Upper lobe of left lung (tissue), 6 donors: ENCODE measurements around the gene C3orf20. TPM values are rescaled to one million over a fixed set of nuclear protein-coding genes. Genes with fewer than 3 reads are reported as not detected.
"Not testable (repeated sequence)": the region's sequence is repeated elsewhere in the genome, so short reads cannot be mapped to it uniquely, and the experiment has no call there.

ENCODE experiments used
- ATAC-seq, 2 donors: fragments of 200-7000 bp; cut with Tn5 transposase; one replicate each; pipeline ENCODE4 v1.9.1; 2022; ENCODE audit warnings: mild to moderate bottlenecking in 2 of 2, moderate library complexity in 2 of 2; ENCODE audit not compliant: low FRiP score in 2 of 2
- DNase-seq, 2 donors: peaks; one replicate each; pipeline ENCODE4 v3.0.0-alpha.2; 2019 to 2020
- H3K27ac ChIP-seq, 4 donors: fragments of 200-600 bp; sonication (generic); one replicate each; pipeline ENCODE4 v1.5.1; 2016 to 2019
- H3K27me3 ChIP-seq, 4 donors: fragments of 200-600 bp; sonication (generic); one replicate each; pipeline ENCODE4 v1.5.1; 2017 to 2019
- H3K36me3 ChIP-seq, 4 donors: fragments of 200-600 bp; sonication (generic); one replicate each; pipeline ENCODE4 v1.5.1; 2016 to 2019
- H3K4me1 ChIP-seq, 4 donors: fragments of 200-600 bp; sonication (generic); one replicate each; pipeline ENCODE4 v1.5.1; 2018 to 2019
- H3K4me3 ChIP-seq, 4 donors: fragments of 200-600 bp; sonication (generic); one replicate each; pipeline ENCODE4 v1.5.1; 2017 to 2019; ENCODE audit warnings: mild to moderate bottlenecking in 2 of 4, moderate library complexity in 1 of 4
- H3K9me3 ChIP-seq, 4 donors: fragments of 200-600 bp; sonication (generic); one replicate each; pipeline ENCODE4 v1.5.1; 2018 to 2019
- CTCF ChIP-seq, 6 experiments: fragments of 450-650 bp in 4 of 6; fragments of 200-600 bp in 2 of 6; sonication (generic) in 2 of 6; IDR thresholded peaks; one replicate each; pipeline ENCODE4 v1.5.1; 2016 to 2019; ENCODE audit warnings: antibody characterized with exemption in 6 of 6
- EP300 ChIP-seq, 4 donors: sonication (generic); formaldehyde crosslinking; IDR thresholded peaks; one replicate each; pipeline ENCODE4 v1.5.1; 2017; ENCODE audit warnings: antibody characterized with exemption in 4 of 4, control low read depth in 2 of 4
- POLR2A ChIP-seq, 4 donors: fragments of 450-650 bp; IDR thresholded peaks; one replicate each; pipeline ENCODE4 v1.5.1; 2016 to 2017; ENCODE audit warnings: antibody characterized with exemption in 4 of 4, mild to moderate bottlenecking in 2 of 4
- POLR2AphosphoS5 ChIP-seq, 2 donors: sonication (generic); formaldehyde crosslinking; IDR thresholded peaks; one replicate each; pipeline ENCODE4 v1.5.1; 2017; ENCODE audit warnings: antibody characterized with exemption in 2 of 2
- WGBS, 2 donors: methylation state at CpG; one replicate each; pipeline ENCODE4 v1.1.5; 2017 to 2018; 5-methylcytosine and 5-hydroxymethylcytosine counted together
- total RNA-seq, 6 donors: library from RNA; depleted of rRNA in 4 of 6; stranded (reverse); fragments of >200 nt in 4 of 6; gene quantifications; one replicate each; pipeline versions ENCODE4 v1.1.0 to v1.2.1, GENCODE V29; 2016 to 2021
- donor health status: DM: no; HTN: no; CAD: no; lungs with moderate emphysema.
- donor health status: DM: no; HTN: yes; CAD: no; lungs with severe emphysema.

C3orf20 gene
- total RNA-seq, 6 donors from 2014 or later = 0.09 to 0.11 (median 0.10) TPM; not detected in 3

GRCh38 chr3:14744556-14744955 is 69.6 kb downstream of the C3orf20 start:
- ATAC-seq = no peak
- no peak for TF ChIP-seq CTCF (IDR thresholded peaks at IDR 0.05)
- no peak for TF ChIP-seq POLR2A (IDR thresholded peaks at IDR 0.05)
- no peak for TF ChIP-seq EP300 (IDR thresholded peaks at IDR 0.05)
- TF ChIP-seq POLR2AphosphoS5 (IDR thresholded peaks at IDR 0.05) = no peak

GRCh38 chr3:14750650-14751049 is 75.7 kb downstream of the C3orf20 start:
- no peak overlapping the region for H3K27ac ChIP-seq
- no peaks in the 10 kb centered on the region for H3K27me3 ChIP-seq
- DNase-seq (no peak), ATAC-seq (no peak)
- no peaks in the 10 kb centered on the region for H3K4me1 ChIP-seq
- no peak overlapping the region for H3K4me3 ChIP-seq
- 94 to 100% methylated on average over 1 of the region's 1 CpG for WGBS, 2 donors
- no peak for TF ChIP-seq POLR2AphosphoS5 (IDR thresholded peaks at IDR 0.05)
- TF ChIP-seq POLR2A (IDR thresholded peaks at IDR 0.05) = no peak
- no peak for TF ChIP-seq EP300 (IDR thresholded peaks at IDR 0.05)
- no peak for TF ChIP-seq CTCF (IDR thresholded peaks at IDR 0.05)
- peaks cover 3 to 14% (median 11%) of the 10 kb centered on the region in 4 donors for H3K9me3 ChIP-seq
- no peaks in the 10 kb centered on the region for H3K36me3 ChIP-seq

More at GRCh38 chr3:14744556-14744955, 69.6 kb downstream of the C3orf20 start:
- H3K36me3 ChIP-seq = no peaks in the 10 kb centered on the region
- no peak overlapping the region for H3K27ac ChIP-seq
- 69 to 74% methylated on average over 6 of the region's 6 CpGs for WGBS, 2 donors
- H3K9me3 ChIP-seq = peaks cover 0 to 3% (median 0%) of the 10 kb centered on the region in 4 donors
- H3K4me3 ChIP-seq = no peak overlapping the region
- H3K4me1 ChIP-seq = no peaks in the 10 kb centered on the region
- no peaks in the 10 kb centered on the region for H3K27me3 ChIP-seq
- DNase-seq = no peak

GRCh38 chr3:14752979-14753378 is 78.0 kb downstream of the C3orf20 start:
- H3K4me3 ChIP-seq, H3K27me3 ChIP-seq, H3K27ac ChIP-seq, H3K36me3 ChIP-seq, ATAC-seq, H3K4me1 ChIP-seq, DNase-seq: not testable (repeated sequence)
- H3K9me3 ChIP-seq = peaks cover 3 to 14% (median 11%) of the 10 kb centered on the region in 4 donors

GRCh38 chr3:14757153-14757700 is 82.3 kb downstream of the C3orf20 start:
- DNase-seq = peak in 1 of 2 donors; percentile 63
- peak in 1 of 2 donors; percentile 58 for ATAC-seq
- Histone ChIP-seq H3K9me3 (no peaks in the 10 kb centered on the region), H3K27ac (no peak overlapping the region), H3K27me3 (no peaks in the 10 kb centered on the region), H3K4me1 (peaks cover 0 to 3% (median 0%) of the 10 kb centered on the region in 4 donors), H3K4me3 (no peak overlapping the region), H3K36me3 (no peaks in the 10 kb centered on the region)
- 84% methylated on average over 12 of the region's 14 CpGs; no CpG with 5 or more reads in 1 of the 2 donors for WGBS, 2 donors
- TF ChIP-seq POLR2A (IDR thresholded peaks at IDR 0.05) (no peak), POLR2AphosphoS5 (IDR thresholded peaks at IDR 0.05) (no peak), CTCF (IDR thresholded peaks at IDR 0.05) (no peak), EP300 (IDR thresholded peaks at IDR 0.05) (no peak)

GRCh38 chr3:14758297-14758696 is 83.4 kb downstream of the C3orf20 start:
- no peak overlapping the region for H3K4me3 ChIP-seq
- ATAC-seq (no peak), DNase-seq (no peak)
- H3K27me3 ChIP-seq = no peaks in the 10 kb centered on the region
- no peaks in the 10 kb centered on the region for H3K9me3 ChIP-seq
- TF ChIP-seq POLR2A (IDR thresholded peaks at IDR 0.05) (no peak), POLR2AphosphoS5 (IDR thresholded peaks at IDR 0.05) (no peak), EP300 (IDR thresholded peaks at IDR 0.05) (no peak), CTCF (IDR thresholded peaks at IDR 0.05) (no peak)
- H3K36me3 ChIP-seq = no peaks in the 10 kb centered on the region
- H3K4me1 ChIP-seq = peaks cover 0 to 3% (median 0%) of the 10 kb centered on the region in 4 donors
- WGBS, 2 donors = 77 to 95% methylated on average over 2 to 4 of the region's 4 CpGs
- H3K27ac ChIP-seq = no peak overlapping the region
